T-helper 1 cell (primary cell): ENCODE results near the gene SH3D21.

Source experiments
- DNase-seq, 5 donors: peaks; one replicate each; pipeline ENCODE4 v3.0.0-alpha.2; 2012 to 2020

SH3D21 gene

GRCh38 chr1:36303650-36304360 lies 2.4 kb upstream of the SH3D21 start:
- DNase-seq: no peak

- DNase-seq: no peak
These were observed 1.6 kb upstream of the SH3D21 start for GRCh38 chr1:36304521-36304920.

GRCh38 chr1:36304970-36305914 lies 926 bp upstream of the SH3D21 start:
- DNase-seq: no peak

- no peak for DNase-seq
These were observed 306 bp upstream of the SH3D21 start for GRCh38 chr1:36305915-36306209.

GRCh38 chr1:36306902-36307456 lies 811 bp downstream of the SH3D21 start:
- peak; percentile 83 to 92 (median 90) for DNase-seq

GRCh38 chr1:36307601-36308330 lies 1.6 kb downstream of the SH3D21 start:
- no peak for DNase-seq

GRCh38 chr1:36309397-36309796 lies 3.2 kb downstream of the SH3D21 start:
- DNase-seq: no peak

GRCh38 chr1:36320291-36320761 lies 14.2 kb downstream of the SH3D21 start:
- DNase-seq: no peak

GRCh38 chr1:36320767-36321118 lies 14.6 kb downstream of the SH3D21 start:
- DNase-seq: no peak

GRCh38 chr1:36321119-36321951 lies 15.2 kb downstream of the SH3D21 start:
- peak in 1 of 5 donors; percentile 36 for DNase-seq

- DNase-seq: no peak
These were observed 16.0 kb downstream of the SH3D21 start for GRCh38 chr1:36322041-36322785.

GRCh38 chr1:36322786-36323635 lies 16.8 kb downstream of the SH3D21 start:
- peak in 2 of 5 donors; percentile 41 to 43 for DNase-seq

GRCh38 chr1:36323636-36324352 lies 17.6 kb downstream of the SH3D21 start, which contains the start of gene EVA1B:
Gene EVA1B (minus strand): TSS chr1:36323645. CDS start chr1:36323037, 608 bp downstream.
- peak in 4 of 5 donors; percentile 34 to 59 (median 45) for DNase-seq

GRCh38 chr1:36324353-36324703 lies 18.2 kb downstream of the SH3D21 start:
- no peak for DNase-seq

GRCh38 chr1:36326499-36326898 lies 20.3 kb downstream of the SH3D21 start:
- DNase-seq: no peak

GRCh38 chr1:36327421-36328087 lies 21.4 kb downstream of the SH3D21 start:
- DNase-seq: peak in 1 of 5 donors; percentile 26

GRCh38 chr1:36328088-36328480 lies 21.9 kb downstream of the SH3D21 start:
- no peak for DNase-seq

- no peak for DNase-seq
These were observed 22.5 kb downstream of the SH3D21 start for GRCh38 chr1:36328713-36329112.

- no peak for DNase-seq
These were observed 23.6 kb downstream of the SH3D21 start for GRCh38 chr1:36329817-36330216.
